Peyer's patch (tissue), 4 donors: ENCODE data around the gene ASGR1.

ENCODE experiments used
- POLR2A ChIP-seq, 2 donors: fragments of 450-650 bp; IDR thresholded peaks; one replicate each; pipeline ENCODE4 v1.5.1; 2017; ENCODE audit warnings: antibody characterized with exemption in 2 of 2, mild to moderate bottlenecking in 2 of 2, moderate library complexity in 2 of 2
- TF ChIP-seq, protein P1 (sequence below), 6 experiments: fragments of 450-650 bp in 4 of 6; fragments of 200-600 bp in 2 of 6; sonication (generic) in 1 of 6; IDR thresholded peaks; one replicate each; pipeline ENCODE4 v1.5.1; 2017 to 2019; ENCODE audit warnings: antibody characterized with exemption in 6 of 6, mild to moderate bottlenecking in 3 of 6, moderate library complexity in 1 of 6

DNA sequence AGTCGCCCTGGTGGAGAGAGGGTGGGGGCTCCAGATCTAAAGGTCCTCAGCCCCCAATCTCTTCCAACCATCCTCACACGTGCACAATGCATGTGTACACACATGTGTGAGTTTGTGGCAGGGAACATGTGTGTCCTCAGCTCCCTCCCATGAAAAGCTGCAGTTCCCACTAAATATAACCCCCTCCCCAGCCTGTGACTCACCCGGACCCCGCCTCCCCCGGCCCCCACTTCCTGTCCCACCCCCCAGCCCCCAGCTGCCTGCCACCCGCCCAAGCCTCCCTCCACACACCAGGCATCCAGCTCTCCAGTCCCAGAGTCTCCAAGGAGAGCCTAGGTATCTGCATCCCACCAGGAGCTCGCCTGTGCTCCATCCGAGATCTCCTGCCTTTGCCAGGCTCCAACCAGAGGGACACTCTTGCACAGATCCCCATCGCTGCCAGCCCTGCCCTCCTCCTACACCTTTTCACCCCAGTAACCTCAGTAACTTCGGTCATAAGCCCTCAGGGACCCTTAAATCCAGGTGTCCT, 36.5 kb upstream of the ASGR1 start:
- TF ChIP-seq POLR2A (IDR thresholded peaks at IDR 0.05) = no peak
- TF ChIP-seq, protein P1, sequence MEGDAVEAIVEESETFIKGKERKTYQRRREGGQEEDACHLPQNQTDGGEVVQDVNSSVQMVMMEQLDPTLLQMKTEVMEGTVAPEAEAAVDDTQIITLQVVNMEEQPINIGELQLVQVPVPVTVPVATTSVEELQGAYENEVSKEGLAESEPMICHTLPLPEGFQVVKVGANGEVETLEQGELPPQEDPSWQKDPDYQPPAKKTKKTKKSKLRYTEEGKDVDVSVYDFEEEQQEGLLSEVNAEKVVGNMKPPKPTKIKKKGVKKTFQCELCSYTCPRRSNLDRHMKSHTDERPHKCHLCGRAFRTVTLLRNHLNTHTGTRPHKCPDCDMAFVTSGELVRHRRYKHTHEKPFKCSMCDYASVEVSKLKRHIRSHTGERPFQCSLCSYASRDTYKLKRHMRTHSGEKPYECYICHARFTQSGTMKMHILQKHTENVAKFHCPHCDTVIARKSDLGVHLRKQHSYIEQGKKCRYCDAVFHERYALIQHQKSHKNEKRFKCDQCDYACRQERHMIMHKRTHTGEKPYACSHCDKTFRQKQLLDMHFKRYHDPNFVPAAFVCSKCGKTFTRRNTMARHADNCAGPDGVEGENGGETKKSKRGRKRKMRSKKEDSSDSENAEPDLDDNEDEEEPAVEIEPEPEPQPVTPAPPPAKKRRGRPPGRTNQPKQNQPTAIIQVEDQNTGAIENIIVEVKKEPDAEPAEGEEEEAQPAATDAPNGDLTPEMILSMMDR (IDR thresholded peaks at IDR 0.05) = no peak
